ENCODE results near the gene CSGALNACT2. TPM values are rescaled to one million over a fixed set of nuclear protein-coding genes. Genes with fewer than 3 reads are reported as not detected.

Gene CSGALNACT2
- polyA plus RNA-seq, 4 donors, result 2.5 to 13.4 (median 4.8) TPM

DNA sequence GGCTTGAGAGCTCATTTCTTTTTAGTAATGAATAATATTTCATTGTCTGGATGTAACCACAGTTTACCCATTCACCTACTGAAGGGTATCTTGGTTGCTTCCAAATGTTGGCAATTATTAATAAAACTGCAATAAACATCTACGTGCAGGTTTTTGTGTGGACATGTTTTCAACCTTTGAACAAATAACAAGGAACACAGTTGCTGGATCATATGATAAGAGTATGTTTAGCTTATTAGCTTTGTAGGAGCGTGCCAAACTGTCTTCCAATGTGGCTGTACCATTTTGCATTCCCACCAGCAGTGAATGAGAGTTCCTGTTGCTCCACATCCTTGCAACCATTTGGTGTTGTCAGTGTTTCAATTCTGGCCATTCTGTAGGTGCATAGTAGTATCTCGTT is 49.0 kb downstream of the CSGALNACT2 start:
- no peak overlapping the region for H3K27ac ChIP-seq (ENCODE audit: low read depth in 1 of 3, low read length in 2 of 3)
- H3K4me1 ChIP-seq (ENCODE audit: control insufficient read depth in 3 of 3, insufficient read depth in 2 of 3, low read depth in 1 of 3, low read length in 2 of 3), result no peaks in the 10 kb centered on the region
- peak; percentile 10 for FAIRE-seq
- H3K27me3 ChIP-seq (ENCODE audit: control insufficient read depth in 3 of 3, insufficient read depth in 3 of 3, low read length in 3 of 3), result no peaks in the 10 kb centered on the region
- no peak overlapping the region for H3K4me3 ChIP-seq (ENCODE audit: low read depth in 1 of 3, low read length in 3 of 3)
- peaks cover 0 to 4% of the 10 kb centered on the region in 2 donors for H3K9me3 ChIP-seq (ENCODE audit: control insufficient read depth in 2 of 2, insufficient read depth in 1 of 2, low read depth in 1 of 2, low read length in 1 of 2)
- peaks cover 1 to 4% (median 2%) of the 10 kb centered on the region in 3 donors for H3K36me3 ChIP-seq (ENCODE audit: control insufficient read depth in 3 of 3, insufficient read depth in 2 of 3, low read depth in 1 of 3, low read length in 3 of 3)
- DNase-seq, result peak in 1 of 2 donors; percentile 65
- 47 to 77% (median 57%) methylated on average over 3 of the region's 3 CpGs for WGBS, 3 donors

DNA sequence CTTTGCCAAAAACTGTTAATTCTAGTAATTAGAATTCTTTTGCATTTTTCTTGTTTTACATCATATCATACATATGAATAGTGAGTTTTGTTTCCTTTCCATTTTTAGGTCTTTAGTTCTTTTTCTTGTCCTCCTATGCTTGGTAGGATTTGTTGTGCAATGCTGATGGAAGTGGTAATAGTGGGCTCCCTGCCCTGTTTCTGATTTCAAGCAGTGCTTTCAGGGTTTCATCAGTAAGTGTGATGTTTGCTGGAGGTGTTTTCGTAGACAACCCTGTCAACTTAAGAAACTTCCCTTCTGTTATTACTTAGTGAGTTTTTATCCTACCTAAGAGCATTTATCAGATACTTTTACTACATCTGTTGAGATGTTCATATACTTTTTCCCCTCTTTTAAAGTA is 50.5 kb downstream of the CSGALNACT2 start:
- H3K4me3 ChIP-seq (ENCODE audit: low read depth in 1 of 3, low read length in 3 of 3), result no peak overlapping the region

DNA sequence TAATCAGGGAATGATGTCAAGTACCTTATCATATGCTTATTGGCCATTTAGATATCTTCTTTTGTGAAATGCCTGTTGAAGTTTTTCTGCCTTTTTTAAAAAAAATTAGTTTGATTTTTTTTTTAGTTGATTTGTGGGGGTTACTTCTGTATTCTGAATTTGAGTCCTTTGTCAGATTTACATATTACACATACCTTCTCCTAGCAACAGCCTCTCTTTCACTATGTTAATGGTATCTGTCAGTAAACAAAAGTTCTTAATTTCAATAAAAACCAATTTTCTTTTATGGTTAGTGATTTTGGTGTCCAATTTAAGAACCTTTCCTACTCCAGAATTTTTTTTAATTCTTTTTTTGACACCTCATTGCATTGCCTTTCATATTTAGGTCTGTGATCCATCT is 52.0 kb downstream of the CSGALNACT2 start:
- DNase-seq, result no peak
- no peak for FAIRE-seq
- Histone ChIP-seq H3K9me3 (ENCODE audit: control insufficient read depth in 2 of 2, insufficient read depth in 1 of 2, low read depth in 1 of 2, low read length in 1 of 2) (peaks cover 0 to 4% of the 10 kb centered on the region in 2 donors), H3K27me3 (ENCODE audit: control insufficient read depth in 3 of 3, insufficient read depth in 3 of 3, low read length in 3 of 3) (no peaks in the 10 kb centered on the region), H3K4me3 (ENCODE audit: low read depth in 1 of 3, low read length in 3 of 3) (no peak overlapping the region), H3K4me1 (ENCODE audit: control insufficient read depth in 3 of 3, insufficient read depth in 2 of 3, low read depth in 1 of 3, low read length in 2 of 3) (no peaks in the 10 kb centered on the region), H3K27ac (ENCODE audit: low read depth in 1 of 3, low read length in 2 of 3) (no peak overlapping the region), H3K36me3 (ENCODE audit: control insufficient read depth in 3 of 3, insufficient read depth in 2 of 3, low read depth in 1 of 3, low read length in 3 of 3) (no peaks in the 10 kb centered on the region)

More for the DNA sequence above, 50.5 kb downstream of the CSGALNACT2 start:
- no peak overlapping the region for H3K27ac ChIP-seq (ENCODE audit: low read depth in 1 of 3, low read length in 2 of 3)
- H3K36me3 ChIP-seq (ENCODE audit: control insufficient read depth in 3 of 3, insufficient read depth in 2 of 3, low read depth in 1 of 3, low read length in 3 of 3), result peaks cover 0 to 1% (median 1%) of the 10 kb centered on the region in 3 donors
- H3K4me1 ChIP-seq (ENCODE audit: control insufficient read depth in 3 of 3, insufficient read depth in 2 of 3, low read depth in 1 of 3, low read length in 2 of 3), result no peaks in the 10 kb centered on the region
- H3K9me3 ChIP-seq (ENCODE audit: control insufficient read depth in 2 of 2, insufficient read depth in 1 of 2, low read depth in 1 of 2, low read length in 1 of 2), result peaks cover 0 to 4% of the 10 kb centered on the region in 2 donors
- no peaks in the 10 kb centered on the region for H3K27me3 ChIP-seq (ENCODE audit: control insufficient read depth in 3 of 3, insufficient read depth in 3 of 3, low read length in 3 of 3)
- DNase-seq, result no peak
- WGBS, 3 donors, result 87 to 100% (median 95%) methylated on average over 1 of the region's 1 CpG
- FAIRE-seq, result no peak

DNA sequence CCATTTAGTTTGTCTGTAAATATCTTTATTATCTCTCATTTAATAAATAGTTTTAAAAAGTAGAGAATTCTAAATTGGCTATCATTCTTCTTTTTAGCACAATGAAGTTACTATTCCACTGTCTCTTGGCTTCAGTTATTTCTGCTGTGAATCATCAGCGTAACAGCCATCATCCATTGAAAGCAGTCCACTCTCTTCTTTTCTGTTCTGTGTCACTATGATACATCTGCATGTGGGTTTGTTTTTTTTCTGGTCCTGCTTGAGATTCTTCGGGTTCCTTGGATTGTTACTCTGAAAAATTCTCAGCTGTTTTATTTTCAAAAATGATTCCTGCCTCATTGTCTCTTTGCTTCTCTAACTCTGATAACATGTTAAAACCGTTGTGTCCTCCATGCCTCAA is 52.5 kb downstream of the CSGALNACT2 start:
- Histone ChIP-seq H3K27ac (ENCODE audit: low read depth in 1 of 3, low read length in 2 of 3) (no peak overlapping the region), H3K9me3 (ENCODE audit: control insufficient read depth in 2 of 2, insufficient read depth in 1 of 2, low read depth in 1 of 2, low read length in 1 of 2) (peaks cover 0 to 4% of the 10 kb centered on the region in 2 donors), H3K36me3 (ENCODE audit: control insufficient read depth in 3 of 3, insufficient read depth in 2 of 3, low read depth in 1 of 3, low read length in 3 of 3) (no peaks in the 10 kb centered on the region), H3K4me1 (ENCODE audit: control insufficient read depth in 3 of 3, insufficient read depth in 2 of 3, low read depth in 1 of 3, low read length in 2 of 3) (no peaks in the 10 kb centered on the region), H3K27me3 (ENCODE audit: control insufficient read depth in 3 of 3, insufficient read depth in 3 of 3, low read length in 3 of 3) (no peaks in the 10 kb centered on the region), H3K4me3 (ENCODE audit: low read depth in 1 of 3, low read length in 3 of 3) (no peak overlapping the region)
- DNase-seq (no peak), FAIRE-seq (no peak)
- WGBS, 3 donors, result 77 to 95% (median 94%) methylated on average over 3 of the region's 3 CpGs

GRCh38 chr10:43192884-43193283 is 54.6 kb downstream of the CSGALNACT2 start:
- 55 to 79% (median 73%) methylated on average over 9 of the region's 9 CpGs for WGBS, 3 donors
- DNase-seq (peak in 1 of 2 donors; percentile 6), FAIRE-seq (no peak)

GRCh38 chr10:43193496-43194080 is 55.3 kb downstream of the CSGALNACT2 start:
- Histone ChIP-seq H3K36me3 (ENCODE audit: control insufficient read depth in 3 of 3, insufficient read depth in 2 of 3, low read depth in 1 of 3, low read length in 3 of 3) (peaks cover 0 to 4% (median 0%) of the 10 kb centered on the region in 3 donors), H3K9me3 (ENCODE audit: control insufficient read depth in 2 of 2, insufficient read depth in 1 of 2, low read depth in 1 of 2, low read length in 1 of 2) (no peaks in the 10 kb centered on the region), H3K4me1 (ENCODE audit: control insufficient read depth in 3 of 3, insufficient read depth in 2 of 3, low read depth in 1 of 3, low read length in 2 of 3) (no peaks in the 10 kb centered on the region), H3K27me3 (ENCODE audit: control insufficient read depth in 3 of 3, insufficient read depth in 3 of 3, low read length in 3 of 3) (no peaks in the 10 kb centered on the region), H3K4me3 (ENCODE audit: low read depth in 1 of 3, low read length in 3 of 3) (no peak overlapping the region), H3K27ac (ENCODE audit: low read depth in 1 of 3, low read length in 2 of 3) (no peak overlapping the region)
- 80 to 90% (median 87%) methylated on average over 8 of the region's 8 CpGs for WGBS, 3 donors
- no peak for FAIRE-seq
- DNase-seq, result no peak

More at GRCh38 chr10:43192884-43193283, 54.6 kb downstream of the CSGALNACT2 start:
- H3K9me3 ChIP-seq (ENCODE audit: control insufficient read depth in 2 of 2, insufficient read depth in 1 of 2, low read depth in 1 of 2, low read length in 1 of 2), result no peaks in the 10 kb centered on the region
- H3K27ac ChIP-seq (ENCODE audit: low read depth in 1 of 3, low read length in 2 of 3), result no peak overlapping the region
- H3K4me3 ChIP-seq (ENCODE audit: low read depth in 1 of 3, low read length in 3 of 3), result no peak overlapping the region
- no peaks in the 10 kb centered on the region for H3K4me1 ChIP-seq (ENCODE audit: control insufficient read depth in 3 of 3, insufficient read depth in 2 of 3, low read depth in 1 of 3, low read length in 2 of 3)
- H3K27me3 ChIP-seq (ENCODE audit: control insufficient read depth in 3 of 3, insufficient read depth in 3 of 3, low read length in 3 of 3), result no peaks in the 10 kb centered on the region
- H3K36me3 ChIP-seq (ENCODE audit: control insufficient read depth in 3 of 3, insufficient read depth in 2 of 3, low read depth in 1 of 3, low read length in 3 of 3), result peaks cover 0 to 4% (median 0%) of the 10 kb centered on the region in 3 donors

DNA sequence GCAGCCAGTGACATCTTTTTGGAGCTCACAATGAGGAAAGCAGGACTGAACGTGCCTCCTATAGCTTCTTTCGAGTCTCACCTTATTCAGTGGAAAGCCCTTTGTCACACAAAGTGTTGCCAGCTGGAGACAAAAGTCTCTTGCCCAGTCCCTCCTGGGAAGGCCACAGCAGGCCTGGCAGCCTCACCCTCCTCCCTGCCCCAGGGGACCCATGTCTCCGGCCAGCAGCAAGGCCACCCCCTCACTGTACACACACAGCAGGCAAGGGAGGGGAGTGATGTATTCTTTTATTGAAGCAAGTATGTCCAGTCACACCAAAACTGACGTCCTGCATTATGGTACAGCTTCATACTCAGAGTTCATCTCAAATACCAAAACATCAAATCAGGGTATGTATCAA is 56.0 kb downstream of the CSGALNACT2 start:
- H3K9me3 ChIP-seq (ENCODE audit: control insufficient read depth in 2 of 2, insufficient read depth in 1 of 2, low read depth in 1 of 2, low read length in 1 of 2), result no peaks in the 10 kb centered on the region
- H3K4me3 ChIP-seq (ENCODE audit: low read depth in 1 of 3, low read length in 3 of 3), result no peak overlapping the region
- no peaks in the 10 kb centered on the region for H3K4me1 ChIP-seq (ENCODE audit: control insufficient read depth in 3 of 3, insufficient read depth in 2 of 3, low read depth in 1 of 3, low read length in 2 of 3)
- peaks cover 0 to 4% (median 0%) of the 10 kb centered on the region in 3 donors for H3K36me3 ChIP-seq (ENCODE audit: control insufficient read depth in 3 of 3, insufficient read depth in 2 of 3, low read depth in 1 of 3, low read length in 3 of 3)
- no peak overlapping the region for H3K27ac ChIP-seq (ENCODE audit: low read depth in 1 of 3, low read length in 2 of 3)
- WGBS, 3 donors, result 73 to 80% (median 79%) methylated on average over 4 of the region's 4 CpGs
- FAIRE-seq (no peak), DNase-seq (no peak)
- H3K27me3 ChIP-seq (ENCODE audit: control insufficient read depth in 3 of 3, insufficient read depth in 3 of 3, low read length in 3 of 3), result no peaks in the 10 kb centered on the region

GRCh38 chr10:43194859-43195258 is 56.6 kb downstream of the CSGALNACT2 start:
- Histone ChIP-seq H3K9me3 (ENCODE audit: control insufficient read depth in 2 of 2, insufficient read depth in 1 of 2, low read depth in 1 of 2, low read length in 1 of 2) (no peaks in the 10 kb centered on the region), H3K27ac (ENCODE audit: low read depth in 1 of 3, low read length in 2 of 3) (no peak overlapping the region), H3K4me1 (ENCODE audit: control insufficient read depth in 3 of 3, insufficient read depth in 2 of 3, low read depth in 1 of 3, low read length in 2 of 3) (no peaks in the 10 kb centered on the region), H3K36me3 (ENCODE audit: control insufficient read depth in 3 of 3, insufficient read depth in 2 of 3, low read depth in 1 of 3, low read length in 3 of 3) (peaks cover 0 to 4% (median 0%) of the 10 kb centered on the region in 3 donors), H3K4me3 (ENCODE audit: low read depth in 1 of 3, low read length in 3 of 3) (no peak overlapping the region), H3K27me3 (ENCODE audit: control insufficient read depth in 3 of 3, insufficient read depth in 3 of 3, low read length in 3 of 3) (no peaks in the 10 kb centered on the region)
- WGBS, 3 donors, result 90 to 96% (median 94%) methylated on average over 9 of the region's 9 CpGs
- DNase-seq, result no peak
- no peak for FAIRE-seq

DNA sequence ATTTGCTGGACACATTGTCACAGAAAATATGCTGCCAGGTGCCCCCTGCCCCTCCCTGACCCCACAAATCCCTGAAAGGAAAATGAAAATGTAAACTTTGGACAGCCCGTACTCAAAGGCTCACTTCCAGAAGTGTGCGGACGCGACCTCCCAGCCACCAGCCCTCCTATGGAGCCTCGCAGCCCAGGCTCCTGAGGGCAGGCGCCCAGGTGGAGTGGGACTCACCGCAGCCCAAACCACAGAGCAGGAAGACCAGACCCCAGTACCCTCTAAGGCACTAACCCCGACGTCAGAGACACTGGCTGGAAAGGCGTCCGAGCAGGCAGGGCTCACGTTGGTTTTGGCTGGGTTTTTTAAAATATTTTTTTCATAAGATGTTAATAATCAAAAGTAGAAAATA is 57.3 kb downstream of the CSGALNACT2 start:
- 83 to 90% (median 86%) methylated on average over 12 of the region's 12 CpGs for WGBS, 3 donors

More for the DNA sequence above, 57.3 kb downstream of the CSGALNACT2 start:
- H3K4me1 ChIP-seq (ENCODE audit: control insufficient read depth in 3 of 3, insufficient read depth in 2 of 3, low read depth in 1 of 3, low read length in 2 of 3), result no peaks in the 10 kb centered on the region
- H3K27me3 ChIP-seq (ENCODE audit: control insufficient read depth in 3 of 3, insufficient read depth in 3 of 3, low read length in 3 of 3), result no peaks in the 10 kb centered on the region
- no peak for DNase-seq
- H3K4me3 ChIP-seq (ENCODE audit: low read depth in 1 of 3, low read length in 3 of 3), result no peak overlapping the region
- H3K27ac ChIP-seq (ENCODE audit: low read depth in 1 of 3, low read length in 2 of 3), result no peak overlapping the region
- H3K36me3 ChIP-seq (ENCODE audit: control insufficient read depth in 3 of 3, insufficient read depth in 2 of 3, low read depth in 1 of 3, low read length in 3 of 3), result peaks cover 0 to 4% (median 0%) of the 10 kb centered on the region in 3 donors
- H3K9me3 ChIP-seq (ENCODE audit: control insufficient read depth in 2 of 2, insufficient read depth in 1 of 2, low read depth in 1 of 2, low read length in 1 of 2), result no peaks in the 10 kb centered on the region
- FAIRE-seq, result no peak
